Inflammatory macrophage treated with lipopolysaccharide for 1 hour (primary cell): ENCODE results near the gene RNF43.

ENCODE experiments used
- DNase-seq, 2 donors: peaks; one replicate each; pipeline ENCODE4 v3.0.0-alpha.2; 2020 to 2022

The RNF43 gene

DNA sequence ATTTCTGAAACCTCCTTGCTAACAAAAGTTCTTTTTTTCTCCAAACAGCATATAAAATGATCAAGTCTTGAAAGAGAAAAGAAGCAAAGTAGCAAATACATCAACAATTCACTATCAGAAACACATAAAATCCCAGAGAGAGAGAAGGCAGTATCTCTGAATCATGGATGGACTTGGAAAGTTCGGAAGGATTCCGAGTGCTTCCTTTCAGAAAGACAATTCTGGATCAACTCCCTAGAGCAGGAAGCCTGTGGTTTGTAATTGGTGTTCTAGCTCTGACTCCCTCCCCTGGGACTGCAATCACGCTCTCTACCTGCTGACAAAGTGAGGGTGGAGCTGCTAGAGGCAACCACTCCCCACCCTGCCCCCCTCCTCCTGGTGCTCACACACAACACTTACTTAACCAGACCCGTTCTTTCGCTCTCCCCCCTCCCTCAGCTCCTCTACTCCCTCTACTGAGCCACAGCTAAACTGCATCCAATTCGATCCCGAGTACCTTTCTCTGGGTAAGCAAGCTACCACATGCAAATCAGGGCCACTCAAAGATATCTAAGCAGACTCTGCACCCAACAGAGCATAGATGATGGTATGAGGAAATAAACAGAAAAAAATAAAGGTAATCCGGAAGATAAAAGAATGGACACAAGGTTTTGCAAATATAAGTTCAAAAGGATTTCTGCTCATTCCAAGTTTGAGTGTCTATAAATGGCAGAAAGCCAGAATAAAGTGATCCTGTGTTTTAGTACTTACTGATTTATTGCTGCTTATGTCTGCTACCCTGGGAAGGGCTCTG lies at the start of gene RNF43:
Gene RNF43 (minus strand): TSS at position 235 of the 793 bp plus-strand sequence. CDS start 1,957 bp downstream, outside the sequence.
- DNase-seq = peak; percentile 54 to 88

DNA sequence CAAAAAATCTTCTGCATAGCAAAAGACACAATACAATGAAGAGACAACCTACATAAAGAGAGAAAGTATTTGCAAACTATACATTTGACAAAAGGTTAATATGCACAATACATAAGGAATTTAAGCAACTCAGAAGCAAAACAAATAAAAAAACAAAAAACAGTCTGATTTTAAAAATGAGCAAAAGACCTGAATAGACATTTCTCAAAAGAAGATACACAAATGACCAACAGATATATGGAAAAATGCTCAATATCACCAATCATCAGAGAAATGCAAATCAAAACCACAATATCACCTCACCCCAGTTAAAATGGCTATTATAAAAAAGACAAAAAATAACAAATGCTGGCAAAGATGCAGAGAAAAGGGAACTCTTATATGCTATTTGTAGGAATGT lies 38.2 kb upstream of the RNF43 start:
- DNase-seq = no peak

DNA sequence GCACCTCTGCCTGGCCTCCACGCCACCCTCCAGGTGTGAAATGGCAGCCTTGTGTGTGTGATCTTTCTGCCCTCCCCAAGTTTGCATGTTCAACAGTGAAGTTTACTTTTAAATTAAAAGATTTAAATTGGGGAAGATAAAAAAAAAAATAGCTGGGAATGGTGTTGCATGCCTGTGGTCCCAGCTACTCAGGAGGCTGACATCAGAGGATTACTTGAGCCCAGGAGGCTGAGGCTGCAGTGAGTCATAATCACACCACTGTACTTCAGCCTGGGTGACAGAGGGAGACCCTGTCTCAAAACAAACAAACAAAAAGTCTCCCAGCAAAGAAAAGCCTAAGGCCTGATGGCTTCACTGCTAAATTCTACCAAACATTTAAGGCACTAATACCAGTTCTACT lies 35.4 kb upstream of the RNF43 start:
- no peak for DNase-seq

DNA sequence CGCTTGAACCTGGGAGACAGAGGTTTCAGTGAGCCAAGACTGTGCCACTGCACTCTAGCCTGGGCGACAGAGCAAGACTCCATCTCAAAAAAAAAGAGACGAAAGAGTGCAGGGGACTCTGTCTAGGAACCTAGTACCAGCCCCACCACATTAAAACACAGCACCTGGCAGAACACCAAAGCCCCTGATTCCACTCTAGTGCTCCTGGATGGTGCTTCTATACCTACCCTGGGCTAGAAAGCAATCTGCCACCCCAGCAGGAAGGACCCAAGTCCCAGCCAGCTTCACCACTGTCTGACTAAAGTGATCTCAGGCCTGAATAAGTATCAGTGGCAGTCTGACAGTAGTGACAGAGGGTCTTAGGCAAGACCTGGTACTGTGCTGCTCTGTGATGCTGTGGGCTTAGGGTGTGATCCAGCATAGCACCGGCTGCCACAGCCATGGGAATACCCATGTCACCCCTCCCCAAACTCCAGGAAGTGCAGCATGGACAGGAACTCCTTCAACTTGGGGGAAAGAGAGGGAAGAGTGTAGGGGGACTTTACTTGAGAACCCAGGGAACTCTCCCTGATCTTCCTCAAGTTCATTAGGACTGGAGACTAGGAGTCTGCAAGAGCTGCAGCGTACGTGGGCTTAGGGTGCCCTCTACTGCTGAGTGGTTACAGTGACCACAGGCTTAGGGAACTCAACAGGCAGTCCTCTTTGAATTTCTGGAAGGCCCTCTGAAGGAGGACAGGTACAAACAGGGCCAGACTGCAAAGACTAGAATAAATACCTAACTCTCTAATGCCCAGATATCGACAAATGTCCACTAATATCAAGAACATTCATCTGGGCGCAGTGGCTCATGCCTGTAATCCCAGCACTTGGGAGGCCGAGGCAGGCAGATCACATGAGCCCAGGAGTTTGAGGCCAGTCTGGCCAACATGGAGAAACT lies 30.0 kb upstream of the RNF43 start:
- peak; percentile 68 to 90 for DNase-seq

DNA sequence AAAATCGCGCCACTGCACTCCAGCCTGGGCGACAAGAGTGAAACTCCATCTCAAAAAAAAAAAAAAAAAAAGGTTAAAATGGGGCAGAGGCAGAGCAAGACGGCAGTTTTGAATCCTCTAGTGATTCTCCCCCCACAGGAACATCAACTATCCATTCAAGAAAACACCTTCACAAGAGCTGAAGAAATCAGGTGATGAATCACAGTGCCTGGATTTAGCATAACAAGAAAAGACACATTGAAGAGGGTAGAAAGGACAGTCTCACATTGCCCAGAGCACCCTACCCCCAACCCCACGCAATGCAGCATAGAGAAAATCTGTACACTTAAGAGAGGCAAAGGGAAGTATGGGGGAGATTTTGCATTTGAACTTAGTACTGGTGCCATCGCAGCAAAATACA lies 28.8 kb upstream of the RNF43 start:
- no peak for DNase-seq

DNA sequence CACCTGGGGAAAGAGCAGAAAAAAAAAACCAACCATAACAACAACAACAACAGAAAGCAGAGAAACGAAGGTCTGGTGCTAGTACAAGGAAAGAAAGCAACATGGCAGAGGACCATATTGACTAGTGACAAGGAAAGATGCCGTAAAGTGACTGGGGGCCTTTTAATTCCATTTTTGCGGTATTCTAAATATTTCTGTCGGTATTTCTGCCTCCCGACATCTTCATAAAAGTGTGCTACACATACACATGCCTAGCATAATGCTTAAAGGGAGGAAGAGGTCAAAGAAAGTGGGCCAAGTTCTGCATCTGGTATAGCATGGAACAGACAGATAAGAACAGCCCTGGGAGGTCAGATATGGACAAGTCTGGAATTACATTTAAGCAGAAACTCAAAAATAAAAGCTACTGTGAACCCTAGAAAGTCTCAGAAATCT lies 19.5 kb upstream of the RNF43 start:
- DNase-seq = no peak

DNA sequence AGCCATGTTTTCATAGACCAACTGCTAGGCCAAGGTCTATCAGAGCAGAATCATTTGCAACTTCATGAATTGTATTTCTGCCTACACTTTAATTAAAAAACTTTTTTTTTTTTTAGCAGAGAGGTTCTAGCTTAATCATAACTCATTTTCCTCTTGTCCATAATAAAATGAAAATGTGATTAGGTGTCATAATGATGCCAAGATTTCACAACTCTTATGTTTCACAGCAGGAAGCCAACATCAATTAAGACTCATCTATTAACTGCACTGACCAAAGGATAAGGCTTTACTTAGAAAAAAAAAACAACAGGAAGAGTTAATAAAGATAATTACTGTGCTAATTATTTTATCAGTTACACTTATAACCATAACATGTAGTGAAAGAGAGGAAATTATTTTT lies 18.9 kb upstream of the RNF43 start:
- DNase-seq = no peak

DNA sequence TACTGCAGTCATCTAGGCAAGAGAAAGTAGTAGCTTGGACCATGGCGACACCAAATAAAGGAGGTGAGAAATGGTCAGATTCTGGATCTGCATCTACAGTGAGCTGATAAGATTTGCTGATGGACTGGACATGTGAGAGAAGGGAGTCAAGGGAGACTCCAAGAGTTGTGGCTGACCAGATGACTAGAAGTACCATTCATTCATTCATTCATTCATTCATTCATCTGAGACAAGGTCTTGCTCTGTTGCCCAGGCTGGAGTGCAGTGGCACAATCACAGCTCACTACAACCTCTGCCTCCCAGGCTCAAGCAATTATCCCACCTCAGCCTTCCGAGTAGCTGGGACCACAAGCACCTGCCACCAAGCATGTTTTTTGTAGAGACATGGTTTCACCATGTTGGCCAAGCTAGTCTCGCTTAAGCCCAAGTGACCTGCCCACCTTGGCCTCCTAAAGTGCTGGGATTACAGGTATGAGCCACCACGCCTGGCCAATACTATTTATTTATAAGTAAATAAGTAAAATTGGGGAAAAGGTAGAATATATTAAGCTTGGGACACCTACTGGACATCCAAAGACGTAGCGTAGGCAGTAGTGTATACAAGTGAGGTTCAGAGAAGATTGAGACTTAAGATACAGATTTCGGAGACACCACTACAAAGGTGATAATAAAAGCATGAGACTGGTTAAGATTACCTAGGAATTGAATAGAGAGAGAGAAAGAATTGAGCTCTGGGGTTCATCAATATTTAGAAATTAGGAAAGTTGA lies 15.7 kb upstream of the RNF43 start:
- DNase-seq = no peak

DNA sequence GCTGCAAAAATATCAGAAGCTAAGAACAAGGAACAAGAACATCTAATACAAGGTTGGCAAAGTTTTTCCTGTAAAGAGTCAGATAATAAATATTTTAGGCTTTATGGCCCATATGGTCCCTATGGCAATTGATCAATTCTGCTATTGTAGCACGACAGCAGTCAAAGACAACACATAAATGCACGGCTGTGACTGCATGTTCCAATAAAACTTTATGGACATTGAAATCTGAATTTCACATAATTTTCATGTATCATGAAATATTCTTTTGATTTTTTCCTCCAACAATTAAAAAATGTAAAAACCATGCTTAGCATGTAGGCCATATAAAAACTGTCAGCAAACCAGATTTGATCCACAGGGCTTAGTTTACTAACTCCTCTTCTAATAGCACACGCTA lies 10.5 kb upstream of the RNF43 start:
- no peak for DNase-seq

DNA sequence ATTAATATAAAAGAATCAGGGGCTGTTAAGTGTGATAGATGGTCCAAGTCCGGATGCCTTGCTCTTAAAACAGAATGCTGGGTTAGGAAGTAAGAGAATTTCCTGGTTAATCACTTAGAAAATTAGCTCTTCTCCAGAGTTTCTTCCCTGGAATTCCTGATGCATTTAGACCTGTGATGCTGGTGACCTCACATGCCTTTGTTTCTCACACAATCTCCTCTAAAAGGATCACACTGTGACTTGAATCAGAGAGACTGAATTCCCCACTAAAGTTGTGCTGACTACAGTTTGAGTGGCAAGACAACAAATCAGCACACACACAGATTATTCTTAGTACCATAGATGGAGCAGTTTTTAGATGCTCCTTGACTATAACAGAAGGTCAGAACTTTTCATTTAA lies 4.4 kb upstream of the RNF43 start:
- no peak for DNase-seq

DNA sequence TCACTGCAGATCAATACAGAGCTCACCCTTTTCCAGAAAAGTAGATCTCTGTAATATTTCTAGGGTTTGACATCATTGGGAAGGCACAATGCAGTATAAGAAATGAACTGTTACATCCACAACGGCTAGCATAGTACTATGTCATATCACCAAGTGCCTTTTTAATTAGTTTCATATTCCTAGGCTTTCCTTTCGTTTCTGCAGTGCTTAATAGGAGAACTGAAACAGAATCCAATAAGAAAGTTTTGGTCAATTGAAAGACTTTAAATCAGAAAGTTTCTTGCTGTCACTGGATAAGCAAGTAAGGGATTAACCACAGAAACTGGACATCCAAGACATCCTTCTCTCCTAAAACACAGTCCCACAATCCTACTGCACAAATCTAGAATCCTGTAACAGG lies 3.5 kb upstream of the RNF43 start:
- peak; percentile 19 to 38 for DNase-seq

DNA sequence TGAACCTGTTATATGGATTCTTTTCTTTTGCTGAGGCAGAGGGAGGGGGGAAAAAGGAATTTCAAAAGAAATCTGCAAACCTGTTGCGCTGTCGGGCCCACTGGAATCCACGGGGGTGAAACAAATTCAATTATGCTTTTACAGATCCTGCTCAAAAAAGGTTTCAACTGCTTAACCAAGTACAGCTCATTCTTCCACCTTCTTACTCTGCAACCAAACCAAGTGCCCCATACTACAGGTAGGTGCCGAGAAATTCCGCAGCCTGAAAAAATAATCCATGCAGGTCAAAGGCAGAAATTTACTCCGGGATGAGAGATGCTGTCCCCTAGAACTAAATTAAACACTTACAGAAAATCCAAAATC lies 416 bp downstream of the RNF43 start:
- DNase-seq = no peak

DNA sequence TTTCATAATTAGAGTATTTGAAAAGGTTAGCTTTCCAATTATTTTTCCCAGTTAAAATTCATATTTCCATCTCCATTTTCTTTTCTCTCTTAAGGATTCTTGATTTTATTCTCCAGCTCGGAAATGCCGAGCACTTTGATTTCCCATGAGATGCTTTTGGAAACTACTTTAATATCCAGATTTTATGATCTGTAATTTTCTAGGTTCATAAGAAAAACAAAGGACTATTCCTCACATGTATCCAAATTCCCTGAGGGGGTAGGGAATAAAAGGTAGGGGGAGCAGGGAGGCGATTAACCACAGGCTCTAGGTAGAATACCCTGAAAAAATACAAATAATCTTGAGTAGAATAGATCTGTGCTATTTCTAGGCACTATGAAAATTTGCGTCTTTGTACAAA lies 938 bp downstream of the RNF43 start:
- no peak for DNase-seq

DNA sequence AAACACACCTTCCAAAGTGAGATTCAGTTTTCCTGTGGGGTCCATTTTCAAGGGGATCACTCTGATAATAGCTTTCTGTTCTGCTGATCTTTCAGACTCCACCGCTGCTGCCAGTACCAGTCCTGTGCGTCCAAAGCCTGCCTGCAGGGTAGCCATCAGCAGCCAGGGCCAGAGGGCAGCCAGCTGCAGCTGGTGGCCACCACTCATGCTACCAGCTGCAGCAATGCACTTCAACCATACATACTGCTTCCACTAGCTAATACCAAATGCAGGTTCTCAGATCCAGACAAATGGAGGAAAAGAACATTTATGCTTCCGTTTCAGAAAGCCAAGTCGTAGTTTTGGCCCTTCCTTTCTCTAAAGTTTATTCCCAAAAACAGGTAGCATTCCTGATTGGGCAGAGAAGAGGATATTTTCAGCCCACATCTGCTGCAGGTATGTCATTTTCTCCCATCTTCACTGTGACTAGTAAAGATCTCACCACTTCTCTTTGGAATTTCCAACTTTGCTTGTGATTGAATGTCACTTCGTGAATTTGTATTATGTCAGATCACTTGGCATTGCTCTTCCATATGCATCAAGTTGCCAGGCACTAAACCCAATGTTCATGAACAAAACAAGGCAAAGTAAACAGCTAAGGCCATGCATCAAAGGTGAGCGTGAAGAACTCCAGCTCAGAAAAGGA lies 1.8 kb downstream of the RNF43 start:
- DNase-seq = peak; percentile 14 to 34

DNA sequence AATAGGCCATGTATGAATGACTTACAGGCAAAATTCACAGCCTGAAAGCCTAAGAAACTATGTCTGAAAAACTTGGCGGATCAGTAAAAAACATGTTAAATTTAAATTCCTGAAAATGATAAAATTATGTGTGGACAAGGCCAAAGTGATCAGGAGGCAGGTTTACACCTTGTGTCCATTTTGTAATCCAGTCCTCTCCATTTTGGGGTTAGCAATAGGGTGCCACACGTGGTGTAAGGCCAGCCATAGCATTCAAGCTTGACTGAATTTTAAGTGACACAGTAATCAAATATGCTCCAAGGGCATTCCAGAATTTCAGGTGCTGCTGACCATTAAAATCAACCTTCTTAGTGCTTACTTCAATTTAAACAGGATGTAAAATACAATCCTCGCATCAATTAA lies 2.7 kb downstream of the RNF43 start:
- no peak for DNase-seq

DNA sequence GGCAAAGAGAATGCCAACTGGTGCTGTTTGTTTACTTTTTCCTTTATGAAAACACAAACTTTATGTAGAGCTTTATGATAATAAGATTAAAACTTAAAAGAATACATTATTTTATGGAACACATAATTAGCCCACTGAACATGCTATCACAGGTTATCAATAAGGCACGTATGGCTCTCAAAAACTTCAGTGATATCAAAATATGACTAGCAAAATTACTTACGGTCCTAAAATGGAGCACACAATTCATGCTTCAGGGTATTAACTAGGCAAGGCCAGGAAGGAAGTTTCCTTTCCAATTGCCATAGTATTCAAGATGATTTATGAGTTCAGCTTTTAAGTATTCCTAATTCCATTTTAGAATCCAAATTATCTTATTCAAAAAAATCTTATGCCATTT lies 3.6 kb downstream of the RNF43 start:
- DNase-seq = no peak

DNA sequence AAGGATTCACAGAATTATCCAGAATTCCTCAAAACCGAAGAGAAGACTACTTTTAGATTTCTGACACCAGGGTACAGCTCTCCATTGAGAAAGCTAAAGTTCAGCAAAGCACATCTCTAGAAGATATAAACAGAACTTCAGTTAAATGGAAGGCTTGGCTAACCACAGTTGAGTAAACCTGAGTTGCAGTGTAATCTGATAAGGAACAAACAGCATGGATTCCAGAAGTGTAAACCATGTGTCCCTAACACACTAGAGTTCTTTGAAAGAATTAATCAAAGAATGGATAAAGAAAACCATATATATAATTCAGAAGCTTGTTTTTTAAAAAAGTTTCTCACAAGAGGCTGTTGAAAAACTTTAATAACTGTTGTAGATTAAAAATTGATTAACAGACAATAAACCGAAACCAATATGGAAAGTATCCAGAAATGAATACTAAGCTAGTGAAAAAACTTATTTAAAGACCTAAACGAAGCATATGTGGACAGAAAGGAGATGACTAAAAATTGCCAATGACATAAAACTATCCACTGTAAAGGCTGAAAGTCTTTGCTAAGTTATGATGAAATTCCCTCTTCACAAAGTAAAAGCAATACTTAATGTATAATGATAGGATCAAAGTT lies 4.3 kb downstream of the RNF43 start:
- no peak for DNase-seq

DNA sequence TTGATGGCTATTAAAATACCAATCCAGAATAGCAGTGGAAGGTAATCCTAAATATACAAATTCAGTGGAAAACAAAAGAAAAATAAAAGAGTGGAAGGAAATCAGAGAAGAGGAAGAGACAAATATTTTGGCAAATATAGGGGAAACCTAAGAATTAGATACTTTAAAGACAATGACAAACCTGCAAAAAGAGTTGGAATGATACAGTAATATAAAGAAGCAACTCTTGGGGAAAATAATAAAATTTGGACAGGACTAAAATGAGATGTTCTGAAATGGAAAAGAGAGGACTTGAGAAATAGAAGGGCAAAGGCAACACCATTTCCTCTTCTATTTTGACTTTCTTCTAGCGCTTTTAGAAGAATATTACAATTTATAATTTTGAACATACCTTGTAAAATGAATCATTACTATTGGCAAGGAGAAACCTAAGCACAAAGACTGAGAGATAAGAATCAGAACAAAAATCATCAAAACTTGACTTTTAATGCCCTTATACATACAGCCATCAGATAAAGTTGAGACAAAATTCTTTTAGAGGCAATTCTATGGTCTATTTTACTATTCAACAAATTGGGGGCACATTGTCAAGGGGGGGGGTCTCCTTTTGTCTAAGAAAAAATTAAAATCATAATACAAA lies 5.2 kb downstream of the RNF43 start:
- DNase-seq = no peak

DNA sequence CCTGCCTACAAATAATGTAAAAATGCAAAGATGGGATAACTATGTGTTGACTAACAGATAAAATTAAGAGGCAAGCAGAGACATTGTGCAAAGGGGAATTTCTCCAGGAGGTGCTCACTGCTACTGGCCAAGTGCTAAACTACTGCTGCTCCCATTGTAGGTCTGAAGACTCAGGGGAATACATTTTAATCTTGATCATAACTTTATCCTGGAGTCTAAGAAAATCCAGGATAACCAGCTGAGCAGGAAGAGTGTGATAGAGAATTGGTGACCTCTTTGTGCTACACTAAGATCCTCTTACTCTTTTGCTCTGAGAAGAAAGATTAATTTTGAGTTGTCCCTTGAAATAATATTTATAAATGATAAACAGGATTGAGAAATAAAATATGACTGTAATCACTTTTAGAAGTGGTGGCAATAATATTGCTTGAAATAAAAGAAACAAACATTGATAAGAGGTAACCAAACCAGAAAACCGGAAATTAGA lies 5.9 kb downstream of the RNF43 start:
- DNase-seq = no peak

DNA sequence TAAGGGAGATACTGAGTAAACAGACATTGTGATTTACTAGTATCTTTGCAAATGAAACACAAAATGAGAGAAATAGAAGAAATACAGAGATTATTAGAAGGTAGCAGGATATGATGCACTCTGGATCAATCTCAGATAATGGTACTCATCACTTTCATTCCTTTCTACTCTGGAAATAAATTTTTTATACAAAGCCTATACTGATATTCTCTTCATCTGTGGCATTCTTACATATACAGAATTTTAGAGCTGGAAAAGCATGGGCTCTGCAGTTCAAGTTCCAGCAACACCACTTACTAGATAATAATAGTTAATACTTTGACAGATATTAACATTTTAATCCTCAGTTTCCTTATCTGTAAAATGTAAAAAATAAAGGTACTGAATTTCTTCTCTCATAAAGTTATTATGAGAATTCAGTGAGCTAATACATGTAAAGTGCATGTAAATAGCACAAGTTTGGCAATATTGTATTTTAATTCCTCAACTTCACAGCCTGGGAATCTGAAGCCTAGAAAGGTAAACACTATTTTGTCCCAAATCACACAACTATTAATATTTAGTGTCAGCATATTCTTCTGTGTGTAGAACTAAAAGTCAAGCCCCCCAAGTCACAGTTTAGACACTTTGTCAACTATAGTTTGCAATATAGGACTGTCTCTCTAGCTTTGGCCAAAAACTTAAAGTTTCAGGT lies 6.5 kb downstream of the RNF43 start:
- DNase-seq = no peak

DNA sequence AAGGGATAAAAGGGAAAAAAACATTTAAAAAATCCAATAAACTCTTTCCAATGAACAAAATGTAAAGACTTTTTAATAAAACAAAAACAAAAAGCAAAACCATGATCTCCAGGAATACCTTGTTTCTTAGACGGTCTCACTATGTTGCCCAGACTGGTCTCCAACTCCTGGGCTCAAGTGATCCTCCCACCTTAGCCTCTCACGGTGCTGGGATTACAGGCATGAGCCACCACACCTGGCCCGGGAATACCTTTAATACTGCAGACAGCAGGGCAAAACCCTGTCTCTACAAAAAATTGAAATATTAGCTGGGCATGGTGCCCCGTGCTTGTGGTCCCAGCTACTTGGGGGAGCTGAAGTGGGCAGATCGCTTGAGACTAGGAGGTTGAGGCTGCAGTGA lies 7.9 kb downstream of the RNF43 start:
- no peak for DNase-seq
